Skin epidermis (tissue), 12 donors: ENCODE data around the gene FBLIM1.
A peak's percentile ranks its signal among the peaks of the same experiment; 100 is the strongest.

ENCODE experiments used
- H3K27ac ChIP-seq, 21 experiments: fragments of 200-600 bp; sonication (generic) in 11 of 21; one replicate each; pipeline ENCODE4 v1.5.0; 2020; ENCODE audit warnings: mild to moderate bottlenecking in 3 of 21, inconsistent platforms in 2 of 21, moderate library complexity in 2 of 21
- H3K4me3 ChIP-seq, 7 experiments: fragments of 200-600 bp; sonication (generic) in 2 of 7; one replicate each; pipeline ENCODE4 v1.5.0; 2020; ENCODE audit warnings: inconsistent platforms in 2 of 7, mild to moderate bottlenecking in 2 of 7, moderate library complexity in 1 of 7

Gene FBLIM1

DNA sequence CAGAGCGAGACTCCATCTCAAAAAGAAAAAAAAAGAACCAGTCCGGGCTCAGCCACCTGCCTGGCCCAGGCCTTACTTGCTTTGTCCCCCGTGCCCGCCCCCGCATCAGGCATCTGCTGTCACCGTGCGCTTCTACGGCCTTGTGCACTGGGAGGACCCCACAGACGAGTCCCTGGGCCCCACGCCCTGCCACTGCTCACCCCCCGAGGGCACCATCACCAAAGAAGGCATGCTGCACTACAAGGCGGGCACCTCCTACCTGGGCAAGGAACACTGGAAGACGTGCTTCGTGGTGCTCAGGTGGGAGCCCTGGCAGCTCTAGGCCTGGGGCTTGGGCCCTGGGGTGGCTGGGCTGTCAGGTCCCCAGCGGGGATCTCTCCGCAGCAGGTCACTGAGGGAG, 28.2 kb upstream of the FBLIM1 start:
- Histone ChIP-seq H3K27ac (no peak overlapping the region), H3K4me3 (no peak overlapping the region)

GRCh38 chr1:15730936-15731335, 27.7 kb upstream of the FBLIM1 start:
- no peak overlapping the region for H3K4me3 ChIP-seq
- H3K27ac ChIP-seq: no peak overlapping the region

DNA sequence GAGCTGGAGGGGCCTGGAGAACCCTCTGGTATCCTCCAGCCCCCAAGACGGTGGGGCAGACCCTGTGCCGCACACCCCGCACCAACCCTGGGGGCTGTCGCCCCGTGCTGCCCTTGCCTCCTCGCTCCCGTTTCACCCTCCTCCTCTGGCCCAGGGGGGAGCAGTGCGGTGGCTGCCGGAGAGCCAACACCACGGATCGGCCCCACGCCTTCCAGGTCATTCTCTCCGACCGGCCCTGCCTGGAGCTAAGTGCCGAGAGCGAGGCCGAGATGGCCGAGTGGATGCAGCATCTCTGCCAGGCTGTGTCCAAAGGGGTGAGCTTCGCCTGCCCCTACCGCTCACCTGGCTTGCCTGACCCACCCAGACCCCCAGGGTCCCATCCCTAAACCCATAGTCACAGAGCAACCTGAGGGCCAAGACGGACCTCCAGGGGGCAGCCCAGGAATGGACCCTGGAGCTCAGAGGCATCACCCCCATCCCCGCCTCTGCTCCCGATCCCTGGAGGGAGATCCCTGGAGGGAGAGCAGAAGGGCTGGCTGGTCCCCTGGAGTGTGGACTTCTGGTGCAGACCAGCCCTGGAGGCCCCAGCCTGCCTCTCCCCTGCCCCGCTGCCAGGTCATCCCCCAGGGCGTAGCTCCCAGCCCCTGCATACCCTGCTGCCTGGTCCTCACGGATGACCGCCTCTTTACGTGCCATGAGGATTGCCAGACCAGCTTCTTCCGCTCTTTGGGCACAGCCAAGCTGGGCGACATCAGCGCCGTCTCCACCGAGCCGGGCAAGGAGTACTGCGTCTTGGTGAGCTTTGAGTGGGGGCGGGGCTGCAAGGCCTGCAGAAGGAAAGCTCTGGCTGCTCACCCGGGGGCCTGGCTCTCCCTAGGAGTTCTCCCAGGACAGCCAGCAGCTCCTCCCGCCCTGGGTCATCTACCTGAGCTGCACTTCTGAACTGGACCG, 26.6 kb upstream of the FBLIM1 start:
- Histone ChIP-seq H3K27ac (peak overlapping the region in 1 of 21 experiments; percentile 41), H3K4me3 (no peak overlapping the region)

- H3K4me3 ChIP-seq: no peak overlapping the region
Measured at GRCh38 chr1:15732686-15733081, 25.9 kb upstream of the FBLIM1 start.

DNA sequence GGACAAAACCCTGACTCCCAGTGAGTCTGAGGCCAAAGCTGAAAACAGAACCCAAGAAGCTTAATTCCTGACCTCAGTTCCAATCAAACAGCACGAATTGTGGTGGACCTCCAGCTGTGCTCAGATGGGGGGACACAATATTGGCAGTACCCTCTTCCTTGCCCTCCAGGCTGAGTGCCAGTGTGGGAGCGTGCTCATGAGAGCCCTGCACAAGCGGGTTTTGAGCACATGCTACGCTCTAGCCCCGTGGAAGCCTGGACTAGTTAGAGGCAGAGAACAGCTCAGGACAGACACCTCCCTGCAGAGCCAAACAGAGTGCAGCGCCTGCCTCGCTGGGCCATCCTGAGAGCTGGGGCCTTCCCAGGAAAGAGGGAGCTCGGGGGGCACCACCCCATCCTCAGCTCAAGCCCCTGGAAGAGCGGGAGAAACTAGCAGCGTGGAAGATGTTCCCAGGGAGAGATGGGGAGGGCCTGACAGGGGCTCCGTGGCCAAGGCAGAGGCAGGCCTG, 25.3 kb upstream of the FBLIM1 start:
- H3K27ac ChIP-seq: peak overlapping the region in 2 of 21 experiments; percentile 11 to 57
- H3K4me3 ChIP-seq: no peak overlapping the region

More at GRCh38 chr1:15732686-15733081, 25.9 kb upstream of the FBLIM1 start:
- H3K27ac ChIP-seq: peak overlapping the region in 2 of 21 experiments; percentile 11 to 57

GRCh38 chr1:15733726-15734226, 24.8 kb upstream of the FBLIM1 start:
- H3K27ac ChIP-seq: no peak overlapping the region
- H3K4me3 ChIP-seq: no peak overlapping the region

DNA sequence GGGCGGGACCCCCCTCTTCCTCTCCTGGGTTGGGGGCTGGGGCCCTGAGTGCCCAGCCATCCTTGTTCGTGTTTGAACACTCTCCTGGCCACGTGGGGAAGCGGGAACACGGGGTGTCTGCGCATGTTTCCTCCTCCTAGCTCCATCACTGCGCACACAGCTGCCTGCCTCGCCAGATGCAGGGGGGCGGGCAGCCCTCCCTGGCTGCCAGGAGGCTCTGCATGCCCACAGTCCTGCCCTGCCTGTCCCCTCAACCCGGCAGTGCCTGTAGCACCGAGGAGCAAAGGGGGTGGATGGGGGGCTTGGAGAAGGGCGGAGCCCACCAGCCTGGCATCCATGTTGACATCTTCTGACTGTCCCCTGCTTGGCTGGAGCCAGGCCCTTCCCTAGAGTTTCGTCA, 24.3 kb upstream of the FBLIM1 start:
- Histone ChIP-seq H3K27ac (peak overlapping the region in 1 of 21 experiments; percentile 22), H3K4me3 (no peak overlapping the region)

DNA sequence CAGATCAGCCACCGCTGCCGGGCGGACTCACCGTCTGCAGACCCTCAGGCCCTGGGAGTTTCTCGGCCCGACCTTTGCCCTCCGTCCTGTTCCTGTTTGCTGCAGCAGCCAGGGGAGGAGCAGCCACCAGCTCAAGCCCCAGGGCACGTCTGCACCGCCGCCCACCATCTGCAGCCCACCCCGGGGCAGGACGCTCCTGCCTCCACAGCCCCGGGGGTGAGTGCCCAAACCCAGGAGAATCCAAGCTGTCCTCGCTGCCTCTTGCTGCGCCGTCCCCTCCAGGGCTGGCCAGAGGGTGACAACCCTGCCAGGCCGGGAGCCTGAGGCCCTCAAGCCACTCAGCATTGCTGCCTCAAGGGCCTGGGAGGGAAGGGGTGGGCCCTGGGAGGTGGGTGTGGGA, 23.7 kb upstream of the FBLIM1 start:
- H3K4me3 ChIP-seq: no peak overlapping the region
- peak overlapping the region in 4 of 21 experiments; percentile 23 to 50 (median 37) for H3K27ac ChIP-seq

GRCh38 chr1:15735304-15736037, 23.1 kb upstream of the FBLIM1 start:
- peak overlapping the region in 9 of 21 experiments; percentile 21 to 69 (median 36) for H3K27ac ChIP-seq

DNA sequence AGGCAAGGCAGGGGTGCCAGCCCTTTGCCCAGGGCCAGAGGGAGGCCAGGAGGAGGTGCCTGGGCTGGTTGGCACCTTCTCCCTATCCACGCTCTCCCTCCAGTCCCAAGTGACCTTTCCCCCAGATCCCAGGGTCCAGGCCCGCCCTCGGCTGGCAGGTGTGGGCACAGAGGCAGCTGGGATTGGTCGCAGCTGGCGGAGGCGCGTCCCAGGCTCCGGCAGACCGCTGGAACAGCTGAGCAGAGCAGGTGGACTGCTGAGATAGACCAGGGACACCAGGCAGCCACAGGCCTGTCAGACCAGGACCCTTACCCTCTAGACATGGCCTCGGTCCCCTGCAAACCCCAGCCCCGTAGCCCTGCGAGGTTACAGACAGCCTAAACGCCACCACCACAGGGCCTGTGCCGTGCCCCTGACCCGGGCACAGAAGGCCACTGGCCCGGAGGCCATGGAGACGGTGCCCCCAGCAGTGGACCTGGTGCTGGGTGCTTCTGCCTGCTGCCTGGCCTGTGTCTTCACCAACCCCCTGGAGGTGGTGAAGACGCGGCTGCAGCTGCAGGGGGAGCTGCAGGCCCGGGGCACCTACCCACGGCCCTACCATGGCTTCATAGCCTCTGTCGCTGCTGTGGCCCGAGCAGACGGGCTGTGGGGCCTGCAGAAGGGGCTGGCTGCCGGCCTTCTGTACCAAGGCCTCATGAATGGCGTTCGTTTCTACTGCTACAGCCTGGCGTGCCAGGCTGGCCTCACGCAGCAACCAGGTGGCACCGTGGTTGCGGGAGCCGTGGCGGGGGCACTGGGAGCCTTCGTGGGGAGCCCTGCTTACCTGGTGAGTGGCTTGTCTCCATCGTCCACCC, 22.3 kb upstream of the FBLIM1 start, which contains the start of gene SLC25A34:
Gene SLC25A34, plus strand, starts transcription at position 221 of the 854 bp plus-strand sequence. Its CDS starts 228 bp downstream, at position 449.
- no peak within 1 kb of the TSS for H3K4me3 ChIP-seq

More at GRCh38 chr1:15735304-15736037, 23.1 kb upstream of the FBLIM1 start:
- no peak overlapping the region for H3K4me3 ChIP-seq

GRCh38 chr1:15736892-15737261, 21.7 kb upstream of the FBLIM1 start:
- peak overlapping the region in 3 of 21 experiments; percentile 3 to 16 (median 6) for H3K27ac ChIP-seq
- no peak overlapping the region for H3K4me3 ChIP-seq

More for the DNA sequence above, 22.3 kb upstream of the FBLIM1 start, which contains the start of gene SLC25A34:
- H3K27ac ChIP-seq: peak within 1 kb of the TSS in 10 of 21 experiments; percentile 6 to 69 (median 34)

DNA sequence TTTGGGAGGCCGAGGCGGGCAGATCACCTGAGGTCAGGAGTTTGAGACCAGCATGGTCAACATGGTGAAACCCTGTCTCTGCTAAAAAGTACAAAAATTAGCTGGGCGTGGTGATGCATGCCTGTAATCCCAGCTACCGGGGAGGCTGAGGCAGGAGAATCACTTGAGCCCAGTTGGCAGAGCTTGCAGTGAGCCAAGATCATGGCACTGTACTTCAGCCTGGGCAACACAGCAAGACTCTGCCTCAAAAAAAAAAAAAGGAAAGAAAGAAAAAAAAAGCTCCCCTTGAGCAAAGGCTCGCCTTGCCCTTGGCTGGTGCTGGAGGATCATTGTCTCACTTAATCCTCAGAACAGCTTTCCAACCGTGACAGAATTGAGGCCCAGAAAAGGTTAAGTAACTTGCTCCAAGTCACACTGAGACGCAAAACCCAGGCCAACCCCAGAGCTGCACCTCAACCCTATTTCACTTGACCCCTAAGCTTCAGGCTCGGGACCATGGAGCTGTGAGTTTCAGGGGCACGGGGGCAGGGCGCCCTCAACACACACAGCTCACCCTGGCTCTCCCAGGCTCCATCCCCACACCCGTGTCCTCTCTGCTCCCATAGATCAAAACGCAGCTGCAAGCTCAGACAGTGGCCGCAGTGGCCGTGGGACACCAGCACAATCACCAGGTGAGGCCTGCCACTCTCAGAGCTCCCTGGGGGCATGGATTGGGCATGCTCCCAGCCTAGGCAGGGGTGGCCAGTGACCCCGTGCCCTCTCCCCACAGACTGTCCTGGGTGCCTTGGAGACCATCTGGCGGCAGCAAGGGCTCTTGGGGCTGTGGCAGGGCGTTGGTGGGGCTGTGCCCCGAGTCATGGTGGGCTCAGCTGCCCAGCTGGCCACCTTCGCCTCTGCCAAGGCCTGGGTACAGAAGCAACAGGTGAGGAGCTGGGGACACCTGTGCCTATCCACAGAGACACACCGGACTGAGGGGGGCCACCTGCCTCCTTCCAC, 21.0 kb upstream of the FBLIM1 start:
- H3K4me3 ChIP-seq: no peak overlapping the region

DNA sequence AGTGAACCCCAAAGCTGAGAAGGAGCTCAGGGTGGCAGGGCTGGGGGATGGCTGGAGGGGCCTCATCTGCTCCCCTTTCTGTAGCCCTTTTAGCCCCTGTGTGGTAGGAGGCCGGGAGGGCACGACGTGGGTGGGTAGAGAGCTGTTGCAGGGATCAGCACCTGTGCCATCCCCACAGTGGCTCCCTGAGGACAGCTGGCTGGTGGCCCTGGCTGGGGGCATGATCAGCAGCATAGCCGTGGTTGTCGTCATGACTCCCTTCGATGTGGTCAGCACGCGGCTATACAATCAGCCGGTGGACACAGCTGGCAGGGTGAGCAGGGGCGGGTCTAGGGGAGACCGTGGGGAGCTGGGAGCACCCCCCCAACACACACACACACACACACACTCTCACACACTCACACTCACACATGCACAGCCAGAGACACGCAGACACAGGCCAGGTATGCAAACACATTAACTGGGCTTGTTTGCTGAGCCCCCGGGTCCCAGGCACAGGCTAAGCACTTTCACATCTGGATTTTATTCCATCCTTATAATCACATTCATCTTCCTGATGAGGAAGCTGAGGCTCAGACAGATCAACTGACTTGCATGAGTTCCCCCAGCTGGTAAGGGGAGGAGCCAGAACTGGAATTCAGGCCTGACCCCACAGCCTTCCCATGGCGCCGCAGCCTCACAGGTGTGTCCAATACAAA, 20.0 kb upstream of the FBLIM1 start:
- Histone ChIP-seq H3K4me3 (no peak overlapping the region), H3K27ac (no peak overlapping the region)

More for the DNA sequence above, 21.0 kb upstream of the FBLIM1 start:
- no peak overlapping the region for H3K27ac ChIP-seq

DNA sequence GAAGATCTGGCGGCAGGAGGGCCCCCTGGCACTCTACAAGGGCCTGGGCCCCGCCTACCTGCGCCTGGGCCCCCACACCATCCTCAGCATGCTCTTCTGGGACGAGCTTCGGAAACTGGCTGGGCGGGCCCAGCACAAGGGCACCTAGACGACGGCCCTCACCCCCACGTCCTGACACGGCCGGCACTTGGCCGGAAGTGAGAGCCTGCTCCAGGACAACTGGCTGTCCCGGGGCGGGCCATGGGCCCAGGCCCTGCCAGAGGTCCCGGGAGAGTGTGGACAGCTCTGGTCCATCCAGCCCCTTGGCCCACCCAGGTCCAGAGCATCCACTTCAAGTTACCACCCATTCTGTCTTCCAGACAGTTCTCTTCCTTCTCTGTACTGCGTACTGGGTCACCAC, 19.3 kb upstream of the FBLIM1 start:
- Histone ChIP-seq H3K27ac (no peak overlapping the region), H3K4me3 (no peak overlapping the region)

DNA sequence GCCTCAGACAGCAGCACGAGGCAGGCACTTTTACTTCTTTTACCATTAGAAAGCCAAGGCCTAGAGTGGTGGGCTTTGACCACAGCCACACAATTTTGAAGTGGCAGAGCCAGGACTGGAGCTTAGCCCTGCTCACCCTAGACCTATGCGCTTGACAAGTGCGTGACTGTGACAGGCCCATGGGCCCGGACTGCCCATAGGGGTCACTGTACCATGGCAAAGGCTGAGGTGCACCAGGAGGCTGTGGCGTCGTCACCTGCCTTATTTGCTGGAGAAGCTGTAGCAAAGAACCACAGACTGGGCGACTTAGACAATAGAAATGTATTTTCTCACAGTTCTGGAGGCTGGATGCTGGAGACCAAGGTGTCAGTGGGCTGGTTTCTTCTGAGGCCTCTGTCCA, 18.9 kb upstream of the FBLIM1 start:
- H3K4me3 ChIP-seq: no peak overlapping the region
- H3K27ac ChIP-seq: no peak overlapping the region

DNA sequence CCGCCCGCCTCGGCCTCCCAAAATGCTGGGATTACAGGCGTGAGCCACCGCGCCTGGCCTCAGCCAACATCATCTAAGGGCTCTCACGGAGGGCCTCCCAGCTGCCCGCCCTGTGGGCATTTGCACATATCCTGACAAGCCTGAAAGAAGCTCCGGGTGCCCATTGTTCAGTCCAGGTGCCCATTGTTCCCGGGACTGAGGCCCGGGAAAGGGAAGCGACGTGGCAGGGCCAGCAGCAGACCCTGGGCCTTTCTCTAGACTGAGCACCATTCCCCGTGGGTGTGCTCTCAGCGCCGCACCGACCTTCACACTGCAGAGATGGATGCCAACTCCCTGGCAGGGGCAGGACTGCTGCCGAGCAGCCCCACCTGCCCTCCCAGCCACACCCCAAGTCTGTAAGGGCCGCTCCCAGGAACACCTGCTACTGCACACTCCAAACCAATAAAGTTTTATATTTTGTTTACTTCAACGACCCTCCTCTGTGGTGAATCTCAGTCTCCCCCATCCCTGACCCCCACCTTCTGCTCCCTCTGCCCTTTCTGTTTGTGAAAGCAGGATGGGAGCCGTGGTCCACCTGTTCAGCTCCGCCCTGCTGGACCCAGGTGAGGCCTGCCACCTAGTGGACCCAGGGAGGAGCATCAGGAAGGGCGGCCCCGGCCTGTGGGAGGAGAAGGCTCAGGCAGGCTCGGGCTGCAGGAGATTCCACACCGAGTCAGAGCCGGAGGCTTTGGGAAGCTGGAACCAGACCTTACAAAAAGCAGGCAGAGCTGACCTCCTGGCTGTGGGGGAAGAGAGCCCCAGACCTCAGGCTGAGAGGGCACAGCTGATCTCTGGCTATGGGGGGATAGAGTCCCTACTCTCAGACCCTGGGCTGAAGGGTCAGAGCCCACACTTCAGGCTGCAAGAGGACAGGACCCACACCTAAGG, 17.4 kb upstream of the FBLIM1 start:
- H3K4me3 ChIP-seq: no peak overlapping the region
- H3K27ac ChIP-seq: no peak overlapping the region
